ENCODE results near the gene TBC1D14. TPM values are rescaled to one million over a fixed set of nuclear protein-coding genes. Genes with fewer than 3 reads are reported as not detected.

TBC1D14 gene
- polyA plus RNA-seq, 1 experiment, result 35.8 TPM

DNA sequence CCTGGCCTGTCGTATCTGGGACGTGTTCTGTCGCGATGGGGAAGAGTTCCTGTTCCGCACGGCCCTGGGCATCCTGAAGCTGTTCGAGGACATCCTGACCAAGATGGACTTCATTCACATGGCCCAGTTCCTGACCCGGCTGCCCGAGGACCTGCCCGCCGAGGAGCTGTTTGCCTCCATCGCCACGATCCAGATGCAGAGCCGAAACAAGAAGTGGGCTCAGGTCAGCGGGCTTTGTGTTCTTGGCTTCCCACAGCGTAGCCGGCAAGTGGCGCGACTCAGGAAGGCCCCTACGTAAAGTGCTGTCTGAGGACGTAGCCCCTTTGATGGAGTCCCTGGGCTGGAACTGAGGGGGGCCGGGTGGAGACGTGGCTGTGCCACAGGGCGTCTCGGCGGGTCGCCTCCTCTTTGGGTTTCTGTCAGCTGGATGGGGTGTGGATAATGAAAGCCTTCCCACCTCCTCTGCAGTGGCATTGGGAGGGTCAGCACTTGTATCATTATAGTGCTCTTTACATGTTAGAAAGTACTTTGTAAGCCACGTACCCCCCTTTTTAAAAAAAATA is 115.5 kb downstream of the TBC1D14 start:
- Histone ChIP-seq H3K36me3 (ENCODE audit: control insufficient read depth, insufficient read depth, low read length) (peaks cover 23% of the 10 kb centered on the region), H3K4me3 (ENCODE audit: low read depth, low read length) (no peak overlapping the region), H3K27me3 (ENCODE audit: control insufficient read depth, insufficient read depth, low read length) (no peaks in the 10 kb centered on the region)
- DNase-seq (ENCODE audit: low read depth), result no peak
- CTCF ChIA-PET, result interaction anchor here (0.7 kb wide), 1 partner anchor 9 kb away, joined by 3 read pairs; no protein-coding TSS in a partner anchor
- TF ChIP-seq, protein P1, sequence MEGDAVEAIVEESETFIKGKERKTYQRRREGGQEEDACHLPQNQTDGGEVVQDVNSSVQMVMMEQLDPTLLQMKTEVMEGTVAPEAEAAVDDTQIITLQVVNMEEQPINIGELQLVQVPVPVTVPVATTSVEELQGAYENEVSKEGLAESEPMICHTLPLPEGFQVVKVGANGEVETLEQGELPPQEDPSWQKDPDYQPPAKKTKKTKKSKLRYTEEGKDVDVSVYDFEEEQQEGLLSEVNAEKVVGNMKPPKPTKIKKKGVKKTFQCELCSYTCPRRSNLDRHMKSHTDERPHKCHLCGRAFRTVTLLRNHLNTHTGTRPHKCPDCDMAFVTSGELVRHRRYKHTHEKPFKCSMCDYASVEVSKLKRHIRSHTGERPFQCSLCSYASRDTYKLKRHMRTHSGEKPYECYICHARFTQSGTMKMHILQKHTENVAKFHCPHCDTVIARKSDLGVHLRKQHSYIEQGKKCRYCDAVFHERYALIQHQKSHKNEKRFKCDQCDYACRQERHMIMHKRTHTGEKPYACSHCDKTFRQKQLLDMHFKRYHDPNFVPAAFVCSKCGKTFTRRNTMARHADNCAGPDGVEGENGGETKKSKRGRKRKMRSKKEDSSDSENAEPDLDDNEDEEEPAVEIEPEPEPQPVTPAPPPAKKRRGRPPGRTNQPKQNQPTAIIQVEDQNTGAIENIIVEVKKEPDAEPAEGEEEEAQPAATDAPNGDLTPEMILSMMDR (IDR thresholded peaks at IDR 0.05; ENCODE audit: insufficient read depth, low read depth, low read length), result no peak
- POLR2A ChIA-PET, result no interaction called here

DNA sequence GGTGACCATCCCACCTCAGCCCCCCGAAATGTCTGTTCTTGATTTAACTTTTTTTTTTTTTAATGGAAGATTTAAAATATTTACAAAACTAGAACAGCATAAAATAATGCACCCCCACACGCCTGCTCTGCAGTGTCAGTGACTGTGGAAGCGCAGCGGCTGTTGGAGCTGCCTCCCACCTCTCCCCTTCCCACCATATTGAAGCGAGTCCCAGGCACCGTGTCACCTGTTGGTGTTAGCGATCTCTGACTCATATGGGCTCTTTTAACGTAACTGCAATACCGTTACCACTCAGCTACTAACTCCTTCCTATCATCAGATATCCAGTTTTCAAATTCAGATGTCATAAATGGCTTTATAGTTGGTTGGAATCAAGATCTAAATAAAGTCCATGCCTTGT is 116.5 kb downstream of the TBC1D14 start:
- Histone ChIP-seq H3K4me3 (ENCODE audit: low read depth, low read length) (no peak overlapping the region), H3K27me3 (ENCODE audit: control insufficient read depth, insufficient read depth, low read length) (no peaks in the 10 kb centered on the region), H3K36me3 (ENCODE audit: control insufficient read depth, insufficient read depth, low read length) (peaks cover 23% of the 10 kb centered on the region)
- POLR2A ChIA-PET, result no interaction called here
- DNase-seq (ENCODE audit: low read depth), result no peak
- CTCF ChIA-PET, result no interaction called here
- TF ChIP-seq, protein P1 (IDR thresholded peaks at IDR 0.05; ENCODE audit: insufficient read depth, low read depth, low read length), result no peak

DNA sequence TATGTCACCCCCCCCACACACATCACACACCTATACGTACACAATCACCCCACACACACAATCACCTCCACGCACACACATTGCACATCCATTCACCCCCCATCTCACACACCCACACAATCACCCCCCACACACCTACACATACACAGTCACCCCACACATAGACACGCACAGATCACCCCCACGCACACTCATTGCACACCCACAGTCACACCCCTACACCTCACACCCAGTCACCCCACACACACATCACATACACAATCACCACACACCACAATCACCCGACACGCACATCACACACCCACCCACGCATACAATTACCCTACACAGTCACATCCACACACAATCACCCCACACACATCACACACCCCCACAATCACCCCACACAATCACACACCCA is 117.7 kb downstream of the TBC1D14 start:
- H3K36me3 ChIP-seq (ENCODE audit: control insufficient read depth, insufficient read depth, low read length), result peaks cover 28% of the 10 kb centered on the region
- TF ChIP-seq, protein P1 (IDR thresholded peaks at IDR 0.05; ENCODE audit: insufficient read depth, low read depth, low read length), result no peak
- no peaks in the 10 kb centered on the region for H3K27me3 ChIP-seq (ENCODE audit: control insufficient read depth, insufficient read depth, low read length)
- ChIA-PET POLR2A (no interaction called here), CTCF (no interaction called here)
- no peak overlapping the region for H3K4me3 ChIP-seq (ENCODE audit: low read depth, low read length)
- no peak for DNase-seq (ENCODE audit: low read depth)

DNA sequence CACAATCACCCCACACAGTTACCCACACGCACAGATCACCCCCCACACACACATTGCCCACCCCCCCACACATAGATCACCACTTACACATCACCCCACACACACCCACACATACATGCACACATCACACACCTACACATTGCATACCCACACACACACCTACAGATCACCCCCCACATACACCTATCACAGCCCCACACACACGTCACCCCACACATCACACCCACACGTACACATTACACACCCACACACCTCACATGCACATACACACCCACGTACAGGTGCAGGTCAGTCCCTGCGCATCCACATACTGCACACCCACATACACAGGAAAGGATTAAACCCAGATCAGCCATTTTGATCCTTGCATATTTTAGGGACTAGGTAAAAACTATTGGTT is 118.3 kb downstream of the TBC1D14 start:
- ChIA-PET POLR2A (no interaction called here), CTCF (no interaction called here)
- no peak overlapping the region for H3K4me3 ChIP-seq (ENCODE audit: low read depth, low read length)
- no peaks in the 10 kb centered on the region for H3K27me3 ChIP-seq (ENCODE audit: control insufficient read depth, insufficient read depth, low read length)
- DNase-seq (ENCODE audit: low read depth), result no peak
- TF ChIP-seq, protein P1 (IDR thresholded peaks at IDR 0.05; ENCODE audit: insufficient read depth, low read depth, low read length), result no peak
- H3K36me3 ChIP-seq (ENCODE audit: control insufficient read depth, insufficient read depth, low read length), result peaks cover 30% of the 10 kb centered on the region

DNA sequence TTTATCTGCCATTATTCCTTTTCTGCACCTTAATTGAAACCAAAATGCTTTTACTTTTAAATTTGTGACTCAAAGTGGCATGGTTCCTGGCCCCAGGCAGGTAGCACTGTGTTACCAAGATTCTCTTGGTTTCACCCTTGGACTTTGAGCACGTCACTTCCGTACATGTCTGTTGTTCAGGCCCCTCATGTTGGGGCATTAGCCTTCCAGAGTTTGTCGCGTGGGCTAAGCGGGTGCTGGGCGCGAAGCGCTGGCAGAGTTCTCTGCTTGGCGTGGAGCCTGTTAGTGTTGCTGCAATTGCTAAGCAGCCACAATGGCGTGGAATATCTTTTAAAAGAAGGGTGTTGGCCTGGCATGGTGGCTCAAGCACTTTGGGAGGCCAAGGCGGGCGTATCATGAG is 119.6 kb downstream of the TBC1D14 start:
- H3K36me3 ChIP-seq (ENCODE audit: control insufficient read depth, insufficient read depth, low read length), result peaks cover 28% of the 10 kb centered on the region
- no peak for DNase-seq (ENCODE audit: low read depth)

More for the DNA sequence above, 119.6 kb downstream of the TBC1D14 start:
- ChIA-PET POLR2A (no interaction called here), CTCF (interaction anchor here (2.6 kb wide), 1 partner anchor 14 kb away, joined by 8 read pairs; the partner anchor contains the start of gene TADA2B)
- H3K27me3 ChIP-seq (ENCODE audit: control insufficient read depth, insufficient read depth, low read length), result no peaks in the 10 kb centered on the region
- no peak overlapping the region for H3K4me3 ChIP-seq (ENCODE audit: low read depth, low read length)
- TF ChIP-seq, protein P1 (IDR thresholded peaks at IDR 0.05; ENCODE audit: insufficient read depth, low read depth, low read length), result no peak
